K562 (cell line): ENCODE data around the gene POU2F3. TPM values are rescaled to one million over a fixed set of nuclear protein-coding genes. Genes with fewer than 3 reads are reported as not detected.

Source experiments
- CBX2 ChIP-seq: fragments of 200-600 bp; sonication (generic); IDR thresholded peaks from one replicate; pipeline ENCODE4 v1.6.1; 2012; ENCODE audit warnings: mild to moderate bottlenecking, low read length, inconsistent platforms; ENCODE audit not compliant: insufficient read depth, poor library complexity, severe bottlenecking
- CCNT2 ChIP-seq: IDR thresholded peaks from 2 replicates; pipeline ENCODE4 v1.6.1; 2011; ENCODE audit warnings: borderline replicate concordance, low read depth, mild to moderate bottlenecking, moderate library complexity, mixed read lengths, low read length; ENCODE audit not compliant: insufficient read length; ENCODE audit errors: extremely low read depth
- CREBBP ChIP-seq: IDR thresholded peaks from one replicate; pipeline ENCODE4 v1.6.1; 2012; ENCODE audit warnings: low read depth, mild to moderate bottlenecking, control low read depth, inconsistent platforms, low read length
- CSDE1 ChIP-seq, 2 experiments: fragments of 450-650 bp; IDR thresholded peaks; 2 replicates each; pipeline ENCODE4 v1.6.1; 2016; ENCODE audit warnings: mild to moderate bottlenecking in 1 of 2
- ETV6 ChIP-seq, 3 experiments: fragments of 150-350 bp in 1 of 3; sonication (generic) in 1 of 3; formaldehyde crosslinking in 1 of 3; IDR thresholded peaks; 2 replicates each; pipeline versions ENCODE4 v1.6.1 to v1.8.0; 2014 to 2022; ENCODE audit warnings: borderline replicate concordance in 2 of 3, low read depth in 2 of 3, antibody characterized with exemption in 1 of 3, low read length in 1 of 3, mild to moderate bottlenecking in 1 of 3, missing genetic modification reagents in 1 of 3
- FIP1L1 ChIP-seq: fragments of 200-400 bp; formaldehyde crosslinking; IDR thresholded peaks from 2 replicates; pipeline ENCODE4 v1.6.1; 2018; ENCODE audit warnings: mild to moderate bottlenecking, low read depth, low read length; ENCODE audit not compliant: poor library complexity, severe bottlenecking
- KDM5B ChIP-seq: fragments of 200-600 bp; sonication (generic); IDR thresholded peaks from 2 replicates; pipeline ENCODE4 v1.6.1; 2012; ENCODE audit warnings: low read depth, mild to moderate bottlenecking, moderate library complexity, low read length, control low read depth, inconsistent platforms; ENCODE audit not compliant: insufficient replicate concordance
- MAX ChIP-seq: sonication (generic); formaldehyde crosslinking; IDR thresholded peaks from 2 replicates; pipeline ENCODE4 v1.9.0; 2022; ENCODE audit warnings: mild to moderate bottlenecking, missing genetic modification reagents
- MED1 ChIP-seq: sonication (generic); formaldehyde crosslinking; IDR thresholded peaks from 2 replicates; pipeline ENCODE4 v1.8.1; 2023; ENCODE audit warnings: missing genetic modification reagents, borderline replicate concordance
- NFE2 ChIP-seq: IDR thresholded peaks from 2 replicates; pipeline ENCODE4 v1.6.1; 2014; ENCODE audit warnings: antibody characterized with exemption, low read depth
- NFIC ChIP-seq: fragments of 450-650 bp; IDR thresholded peaks from 2 replicates; pipeline ENCODE4 v1.6.1; 2017; ENCODE audit warnings: mild to moderate bottlenecking, inconsistent platforms
- NONO ChIP-seq, 2 experiments: fragments of 200-400 bp in 1 of 2; fragments of 450-650 bp in 1 of 2; formaldehyde crosslinking in 1 of 2; IDR thresholded peaks; 2 replicates each; pipeline ENCODE4 v1.6.1; 2017; ENCODE audit warnings: low read depth in 2 of 2, mild to moderate bottlenecking in 2 of 2, moderate library complexity in 2 of 2, low read length in 1 of 2
- NR2C1 ChIP-seq, 2 experiments: fragments of 450-650 bp; IDR thresholded peaks; 2 replicates each; pipeline ENCODE4 v1.6.1; 2017; ENCODE audit warnings: mild to moderate bottlenecking in 2 of 2, antibody characterized with exemption in 1 of 2, inconsistent platforms in 1 of 2, missing compliant biosample characterization in 1 of 2, missing genetic modification characterization in 1 of 2
- POLR2B ChIP-seq: fragments of 450-650 bp; IDR thresholded peaks from 2 replicates; pipeline ENCODE4 v1.6.1; 2018; ENCODE audit warnings: low read depth; ENCODE audit not compliant: partially characterized antibody
- PPARD ChIP-seq: fragments of 250-450 bp; sonication (Bioruptor Pico); IDR thresholded peaks from 2 replicates; pipeline ENCODE4 v1.8.0; 2022; ENCODE audit warnings: inconsistent platforms, mild to moderate bottlenecking, moderate library complexity
- RBFOX2 ChIP-seq: fragments of 200-400 bp; formaldehyde crosslinking; IDR thresholded peaks from 2 replicates; pipeline ENCODE4 v1.6.1; 2017; ENCODE audit warnings: low read depth, mild to moderate bottlenecking, low read length, moderate library complexity
- RBM15 ChIP-seq: fragments of 200-400 bp; formaldehyde crosslinking; IDR thresholded peaks from 2 replicates; pipeline ENCODE4 v1.6.1; 2018; ENCODE audit warnings: mild to moderate bottlenecking, low read length, moderate library complexity; ENCODE audit not compliant: insufficient read depth
- TARDBP ChIP-seq: fragments of 450-650 bp; IDR thresholded peaks from 2 replicates; pipeline ENCODE4 v1.6.1; 2016
- WHSC1 ChIP-seq: IDR thresholded peaks from one replicate; pipeline ENCODE4 v1.6.1; 2012; ENCODE audit warnings: low read length, control low read depth, inconsistent platforms
- XRCC5 ChIP-seq: fragments of 200-400 bp; formaldehyde crosslinking; IDR thresholded peaks from 2 replicates; pipeline ENCODE4 v1.6.1; 2017; ENCODE audit warnings: low read depth, mild to moderate bottlenecking, low read length
- ZEB2 ChIP-seq: fragments of 450-650 bp; IDR thresholded peaks from 2 replicates; pipeline ENCODE4 v1.6.1; 2016
- ZNF232 ChIP-seq: sonication (generic); formaldehyde crosslinking; IDR thresholded peaks from 2 replicates; pipeline ENCODE4 v1.8.0; 2022; ENCODE audit warnings: mild to moderate bottlenecking, missing genetic modification reagents
- ZNF699 ChIP-seq: fragments of 250-450 bp; sonication (Bioruptor Pico); IDR thresholded peaks from 2 replicates; pipeline ENCODE4 v1.8.0; 2021; ENCODE audit warnings: mild to moderate bottlenecking, moderate library complexity; ENCODE audit not compliant: insufficient replicate concordance
- ZSCAN29 ChIP-seq: fragments of 450-650 bp; IDR thresholded peaks from 2 replicates; pipeline ENCODE4 v1.6.1; 2017
- polyA plus RNA-seq, 8 experiments: library from polyadenylated mRNA; depleted of rRNA in 4 of 8; stranded (reverse) in 5 of 8; unstranded in 3 of 8; fragments of >200 nt; fragmentation: Nextera tagmentation in 2 of 8; fragmentation: Illumina TruSeq in 1 of 8; extraction: Ambion mirVana in 2 of 8; extraction: Trizol in 1 of 8; gene quantifications; 2 replicates each; pipeline versions ENCODE4 v1.2.1 to v1.2.3, GENCODE V29; 2011 to 2014; ENCODE audit warnings: inconsistent platforms in 1 of 8, missing spikeins in 1 of 8
- total RNA-seq, 7 experiments: library from RNA; depleted of rRNA in 6 of 7; stranded (reverse); fragments of >200 nt in 6 of 7; fragmentation: Illumina TruSeq in 2 of 7; extraction: Trizol in 2 of 7; gene quantifications; 2 replicates each; pipeline versions ENCODE4 v1.2.1 to v1.2.3, GENCODE V29; 2011 to 2021; ENCODE audit warnings: low replicate concordance in 1 of 7
- TF ChIP-seq, protein P1 (sequence below): fragments of 450-650 bp; IDR thresholded peaks from 2 replicates; pipeline ENCODE4 v1.6.1; 2016; ENCODE audit warnings: low read depth, mild to moderate bottlenecking, moderate library complexity

POU2F3 gene
- total and polyA plus RNA-seq, 9 of the 15 experiments (the other 6 are each of a cell fraction or from before 2014, with no cell fraction given), result not detected

DNA sequence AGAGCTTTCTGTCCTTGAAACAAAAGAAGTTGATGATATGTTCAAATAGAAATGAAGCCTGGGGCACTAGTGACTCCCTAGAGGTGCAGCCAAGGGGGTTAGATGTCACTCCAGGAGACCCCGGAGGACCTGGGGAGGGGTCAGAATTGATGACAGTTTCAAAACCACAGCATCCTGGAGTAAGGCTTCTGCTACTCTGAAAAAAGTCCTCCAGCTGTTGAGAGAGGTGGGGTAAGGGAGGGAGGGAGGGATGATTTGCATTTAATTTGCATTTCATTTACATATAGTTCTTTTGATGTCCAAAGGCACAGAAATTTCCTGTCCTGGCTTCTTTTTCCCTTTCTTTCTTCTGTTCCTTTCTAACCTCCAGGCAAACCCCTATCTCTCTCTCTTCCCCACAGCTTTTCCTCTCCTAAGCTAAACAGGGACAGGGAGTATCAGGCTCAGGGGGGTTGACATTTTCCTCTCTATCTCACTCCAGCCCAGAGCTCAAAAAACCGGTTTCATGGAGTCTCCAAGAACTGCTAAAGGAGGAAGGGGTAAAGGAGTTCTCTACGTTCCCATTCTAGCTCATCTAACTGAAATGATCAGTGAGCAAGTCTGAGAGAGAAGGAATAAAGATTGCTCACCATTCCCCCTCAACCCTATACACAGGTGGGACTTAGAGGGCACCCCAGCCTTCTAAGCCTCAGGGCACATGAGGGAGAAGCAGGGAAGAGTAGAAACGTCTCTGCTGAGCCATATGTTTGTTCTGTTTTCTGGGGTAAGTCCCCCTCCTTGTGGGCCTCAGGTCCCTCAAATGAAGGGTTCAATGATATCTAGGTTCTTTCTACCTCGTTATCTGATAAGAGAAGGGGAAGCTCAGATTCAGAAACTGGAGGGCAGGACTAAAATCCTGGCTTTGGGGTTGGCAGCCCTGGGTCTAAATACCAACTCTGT lies 3.5 kb upstream of the POU2F3 start (continued):
- TF ChIP-seq ZSCAN29, result peak; percentile 42; the same call in 1 of the 2 replicates
- TF ChIP-seq PPARD (CRISPR knock-in tag), result no peak
- TF ChIP-seq CCNT2, result no peak
- no peak for TF ChIP-seq ZNF232 (CRISPR knock-in tag)
- TF ChIP-seq NONO (IDR thresholded peaks at IDR 0.05; ENCODE audit: low read depth in 2 of 2, low read length in 1 of 2), result peak in 1 of 2 experiments; percentile 88; a peak in 1 of 4 replicates
- 0 out of 4 replicates have a peak, but pooled peaks of 1 of the 2 experiments have one; percentile 32 for TF ChIP-seq ETV6 (IDR thresholded peaks at IDR 0.05; ENCODE audit: borderline replicate concordance in 1 of 2, low read depth in 2 of 2, low read length in 1 of 2)
- no peak for TF ChIP-seq ETV6 (CRISPR knock-in tag; IDR thresholded peaks at IDR 0.05; ENCODE audit: borderline replicate concordance)
- no peak for TF ChIP-seq RBM15
- no peak for TF ChIP-seq CBX2
- TF ChIP-seq RBFOX2, result peak; percentile 64
- peak; percentile 31; the same call in 1 of the 2 replicates for TF ChIP-seq NFIC
- peak; percentile 63 for TF ChIP-seq KDM5B
- TF ChIP-seq, protein P1, sequence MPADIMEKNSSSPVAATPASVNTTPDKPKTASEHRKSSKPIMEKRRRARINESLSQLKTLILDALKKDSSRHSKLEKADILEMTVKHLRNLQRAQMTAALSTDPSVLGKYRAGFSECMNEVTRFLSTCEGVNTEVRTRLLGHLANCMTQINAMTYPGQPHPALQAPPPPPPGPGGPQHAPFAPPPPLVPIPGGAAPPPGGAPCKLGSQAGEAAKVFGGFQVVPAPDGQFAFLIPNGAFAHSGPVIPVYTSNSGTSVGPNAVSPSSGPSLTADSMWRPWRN, result no peak
- TF ChIP-seq POLR2B, result peak; percentile 75
- TF ChIP-seq CREBBP, result no peak
- no peak for TF ChIP-seq ZNF699
- TF ChIP-seq CSDE1 (IDR thresholded peaks at IDR 0.05), result peak in 1 of 2 experiments; percentile 79; a peak in 2 of 4 replicates
- peak; percentile 9; the same call in 1 of the 2 replicates for TF ChIP-seq NFE2
- peak; percentile 61 for TF ChIP-seq FIP1L1
- TF ChIP-seq XRCC5, result no peak
- TF ChIP-seq MAX (CRISPR knock-in tag), result no peak
- no peak for TF ChIP-seq WHSC1
- no peak for TF ChIP-seq TARDBP
- no peak for TF ChIP-seq NR2C1 (IDR thresholded peaks at IDR 0.05)
- TF ChIP-seq NR2C1 (tag; IDR thresholded peaks at IDR 0.05), result no peak
- TF ChIP-seq MED1, result no peak
- no peak for TF ChIP-seq ZEB2
